OCI-LY7 (cell line): ENCODE data around the gene RGS19.

Experiments used
- EZH2phosphoT487 ChIP-seq: fragments of 200-600 bp; sonication (generic); IDR thresholded peaks from 2 replicates; pipeline ENCODE4 v1.6.1; 2018; ENCODE audit warnings: low read depth, borderline replicate concordance, mild to moderate bottlenecking, mixed run types, antibody characterized with exemption, low read length, moderate library complexity, mixed read lengths
- TF ChIP-seq, protein P1 (sequence below): fragments of 200-600 bp; sonication (generic); conservative IDR thresholded peaks from 2 replicates; pipeline ENCODE4 v1.5.1; 2014; ENCODE audit warnings: mild to moderate bottlenecking, antibody characterized with exemption, low read length, moderate library complexity, mixed read lengths

- TF ChIP-seq, protein P1, sequence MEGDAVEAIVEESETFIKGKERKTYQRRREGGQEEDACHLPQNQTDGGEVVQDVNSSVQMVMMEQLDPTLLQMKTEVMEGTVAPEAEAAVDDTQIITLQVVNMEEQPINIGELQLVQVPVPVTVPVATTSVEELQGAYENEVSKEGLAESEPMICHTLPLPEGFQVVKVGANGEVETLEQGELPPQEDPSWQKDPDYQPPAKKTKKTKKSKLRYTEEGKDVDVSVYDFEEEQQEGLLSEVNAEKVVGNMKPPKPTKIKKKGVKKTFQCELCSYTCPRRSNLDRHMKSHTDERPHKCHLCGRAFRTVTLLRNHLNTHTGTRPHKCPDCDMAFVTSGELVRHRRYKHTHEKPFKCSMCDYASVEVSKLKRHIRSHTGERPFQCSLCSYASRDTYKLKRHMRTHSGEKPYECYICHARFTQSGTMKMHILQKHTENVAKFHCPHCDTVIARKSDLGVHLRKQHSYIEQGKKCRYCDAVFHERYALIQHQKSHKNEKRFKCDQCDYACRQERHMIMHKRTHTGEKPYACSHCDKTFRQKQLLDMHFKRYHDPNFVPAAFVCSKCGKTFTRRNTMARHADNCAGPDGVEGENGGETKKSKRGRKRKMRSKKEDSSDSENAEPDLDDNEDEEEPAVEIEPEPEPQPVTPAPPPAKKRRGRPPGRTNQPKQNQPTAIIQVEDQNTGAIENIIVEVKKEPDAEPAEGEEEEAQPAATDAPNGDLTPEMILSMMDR: no peak
- TF ChIP-seq EZH2phosphoT487: no peak
Observed at GRCh38 chr20:64080813-64081623, 1.7 kb upstream of the RGS19 start.
